Naive thymus-derived CD4-positive, alpha-beta T cell (primary cell): ENCODE measurements around the gene PLK1. TPM values are rescaled to one million over a fixed set of nuclear protein-coding genes. Genes with fewer than 3 reads are reported as not detected.

Source experiments
- ATAC-seq: fragments of 150-1000 bp; cut with Tn5 transposase; 2 replicates; pipeline ENCODE4 v1.10.0; 2021; ENCODE audit warnings: mild to moderate bottlenecking, moderate library complexity
- CTCF ChIA-PET: fragments of 350-600 bp; sonication (Branson Sonifier 250); formaldehyde crosslinking; loops from one replicate; lab custom pipeline; 2021; ENCODE audit warnings: antibody characterized with exemption; lab: Charles Lee
- POLR2A ChIA-PET: fragments of 350-600 bp; sonication (Branson Sonifier 250); formaldehyde crosslinking; loops from one replicate; lab custom pipeline; 2021; ENCODE audit warnings: antibody characterized with exemption, inconsistent platforms; lab: Charles Lee
- DNase-seq, 9 donors: peaks; one replicate each; pipeline versions ENCODE4 v3.0.0 to v3.0.0-alpha.2; 2020 to 2022; ENCODE audit warnings: mixed read lengths in 1 of 9
- H3K27ac ChIP-seq: one replicate; pipeline ENCODE4 v1.7.0; 2013; ENCODE audit warnings: mild to moderate bottlenecking, low read depth, low read length, moderate library complexity
- H3K27me3 ChIP-seq, 2 donors: one replicate each; pipeline ENCODE4 v1.7.0; 2013; ENCODE audit warnings: low read length in 2 of 2, mild to moderate bottlenecking in 2 of 2, moderate library complexity in 2 of 2; ENCODE audit not compliant: control insufficient read depth in 2 of 2, insufficient read depth in 2 of 2
- H3K36me3 ChIP-seq, 3 experiments: 1 replicate in 2 of 3; 2 replicates in 1 of 3; pipeline ENCODE4 v1.7.0; 2013; ENCODE audit warnings: low read length in 3 of 3, mild to moderate bottlenecking in 3 of 3, moderate library complexity in 1 of 3; ENCODE audit not compliant: insufficient read depth in 3 of 3, control insufficient read depth in 2 of 3
- H3K4me1 ChIP-seq, 2 donors: one replicate each; pipeline ENCODE4 v1.7.0; 2013; ENCODE audit warnings: low read length in 2 of 2, mild to moderate bottlenecking in 2 of 2, moderate library complexity in 1 of 2; ENCODE audit not compliant: control insufficient read depth in 2 of 2, insufficient read depth in 2 of 2
- H3K4me3 ChIP-seq: 2 replicates; pipeline ENCODE4 v1.7.0; 2013; ENCODE audit warnings: mild to moderate bottlenecking, low read length
- H3K9me3 ChIP-seq, 3 experiments: 1 replicate in 2 of 3; 2 replicates in 1 of 3; pipeline ENCODE4 v1.7.0; 2013; ENCODE audit warnings: low read length in 3 of 3; ENCODE audit not compliant: control insufficient read depth in 2 of 3
- H3K27ac Mint-ChIP-seq, 9 donors: one replicate each; pipeline ENCODE4 v1.8.0; 2020 to 2022; ENCODE audit warnings: mixed read lengths in 9 of 9, mild to moderate bottlenecking in 8 of 9, moderate library complexity in 5 of 9, inconsistent platforms in 2 of 9
- H3K27me3 Mint-ChIP-seq, 5 donors: one replicate each; pipeline ENCODE4 v1.8.0; 2021 to 2022; ENCODE audit warnings: mixed read lengths in 5 of 5, mild to moderate bottlenecking in 1 of 5
- H3K36me3 Mint-ChIP-seq, 5 donors: one replicate each; pipeline ENCODE4 v1.8.0; 2020 to 2022; ENCODE audit warnings: mixed read lengths in 5 of 5, mild to moderate bottlenecking in 3 of 5, inconsistent platforms in 1 of 5
- H3K4me1 Mint-ChIP-seq, 7 donors: one replicate each; pipeline ENCODE4 v1.8.0; 2020 to 2022; ENCODE audit warnings: mixed read lengths in 7 of 7, mild to moderate bottlenecking in 3 of 7, inconsistent platforms in 1 of 7
- H3K4me3 Mint-ChIP-seq, 10 donors: one replicate each; pipeline ENCODE4 v1.8.0; 2020 to 2022; ENCODE audit warnings: mild to moderate bottlenecking in 10 of 10, mixed read lengths in 10 of 10, moderate library complexity in 6 of 10, inconsistent platforms in 2 of 10
- H3K9me3 Mint-ChIP-seq, 11 donors: one replicate each; pipeline ENCODE4 v1.8.0; 2020 to 2022; ENCODE audit warnings: mixed read lengths in 11 of 11, mild to moderate bottlenecking in 4 of 11, inconsistent platforms in 1 of 11, moderate library complexity in 1 of 11
- intact Hi-C, 2 donors: fragments of 100-400 bp; cut with micrococcal nuclease; formaldehyde crosslinking; loops; one replicate each; pipeline ENCODE4 v1.15.1; 2023
- polyA plus RNA-seq, 2 donors: library from polyadenylated mRNA; unstranded; fragments of 300-500 nt; fragmentation: Illumina TruSeq; gene quantifications; one replicate each; pipeline ENCODE4 v1.2.3, GENCODE V29; 2021
- total RNA-seq, 6 experiments: library from RNA in 5 of 6; stranded (reverse) in 5 of 6; gene quantifications; 1 replicate in 5 of 6; 2 replicates in 1 of 6; pipeline ENCODE4 v1.2.3 and lab custom pipeline; 2021 to 2026

PLK1 gene
- total and polyA plus RNA-seq, 7 experiments from 2014 or later, result 0.16 to 65.0 (median 3.0) TPM

DNA sequence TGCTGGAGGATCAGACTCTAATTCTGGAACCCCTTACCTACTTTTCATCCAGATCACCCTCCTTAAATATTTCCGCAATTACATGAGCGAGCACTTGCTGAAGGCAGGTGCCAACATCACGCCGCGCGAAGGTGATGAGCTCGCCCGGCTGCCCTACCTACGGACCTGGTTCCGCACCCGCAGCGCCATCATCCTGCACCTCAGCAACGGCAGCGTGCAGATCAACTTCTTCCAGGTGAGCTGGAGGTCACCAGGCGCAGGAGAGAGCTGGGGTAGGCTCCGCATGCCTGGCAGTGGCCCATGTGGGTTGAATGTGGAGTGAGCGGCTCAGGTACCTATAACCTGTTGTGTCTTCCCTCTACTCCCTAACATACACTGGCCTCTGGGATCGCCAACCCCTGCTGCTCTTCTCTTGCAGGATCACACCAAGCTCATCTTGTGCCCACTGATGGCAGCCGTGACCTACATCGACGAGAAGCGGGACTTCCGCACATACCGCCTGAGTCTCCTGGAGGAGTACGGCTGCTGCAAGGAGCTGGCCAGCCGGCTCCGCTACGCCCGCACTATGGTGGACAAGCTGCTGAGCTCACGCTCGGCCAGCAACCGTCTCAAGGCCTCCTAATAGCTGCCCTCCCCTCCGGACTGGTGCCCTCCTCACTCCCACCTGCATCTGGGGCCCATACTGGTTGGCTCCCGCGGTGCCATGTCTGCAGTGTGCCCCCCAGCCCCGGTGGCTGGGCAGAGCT, 10.9 kb downstream of the PLK1 start:
- no peak overlapping the region for H3K27ac Mint-ChIP-seq
- H3K9me3 Mint-ChIP-seq, result no peaks in the 10 kb centered on the region
- H3K4me1 Mint-ChIP-seq, result peaks cover 0 to 7% (median 0%) of the 10 kb centered on the region in 7 donors
- H3K27me3 Mint-ChIP-seq, result no peaks in the 10 kb centered on the region
- peaks cover 9 to 38% (median 17%) of the 10 kb centered on the region in 5 donors for H3K36me3 Mint-ChIP-seq
- CTCF ChIA-PET, result no interaction called here
- Histone ChIP-seq H3K4me3 (no peak overlapping the region), H3K27me3 (no peaks in the 10 kb centered on the region), H3K4me1 (no peaks in the 10 kb centered on the region), H3K27ac (no peak overlapping the region), H3K9me3 (no peaks in the 10 kb centered on the region), H3K36me3 (peaks cover 0 to 43% (median 0%) of the 10 kb centered on the region in 3 experiments)
- intact Hi-C loops, result no loop called here
- no peak overlapping the region for H3K4me3 Mint-ChIP-seq
- POLR2A ChIA-PET, result no interaction called here
- no peak for ATAC-seq
- DNase-seq, result no peak

DNA sequence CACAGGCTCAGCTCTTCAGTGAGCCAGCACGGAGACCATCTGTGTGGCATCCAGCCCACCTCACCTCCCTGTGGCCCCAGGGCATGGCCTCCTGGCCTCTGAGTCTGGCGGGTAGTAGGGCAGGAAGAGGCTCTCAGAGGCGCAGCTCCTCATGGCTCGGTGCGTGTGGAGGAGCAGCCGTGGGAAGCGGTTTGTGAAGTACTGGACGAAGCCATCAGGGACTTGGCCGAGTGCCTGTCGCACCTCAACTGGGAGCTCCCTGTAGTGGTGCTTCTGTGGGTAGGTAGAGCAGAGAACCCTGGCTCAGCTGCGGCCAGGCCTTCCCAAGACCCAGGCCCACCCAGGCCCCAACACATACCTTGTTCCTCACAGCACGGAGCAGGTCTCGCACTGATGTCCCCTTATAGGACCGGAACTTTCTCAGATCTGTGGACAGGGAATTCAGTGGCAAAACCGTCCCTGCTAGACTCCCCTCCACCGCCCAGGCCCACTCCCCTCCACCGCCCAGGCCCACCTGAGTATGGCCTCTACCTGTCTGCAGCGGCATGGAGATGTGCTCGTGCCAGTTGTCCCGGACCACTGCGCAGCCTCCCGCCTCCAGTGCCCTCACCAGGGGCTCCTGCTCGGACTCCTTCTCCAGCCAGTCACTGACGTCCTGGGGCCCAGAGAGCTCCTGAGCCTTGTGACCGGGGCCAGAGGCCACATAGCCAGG, 12.2 kb downstream of the PLK1 start:
- Histone ChIP-seq H3K4me1 (no peaks in the 10 kb centered on the region), H3K4me3 (no peak overlapping the region), H3K27me3 (no peaks in the 10 kb centered on the region), H3K36me3 (peaks cover 0 to 43% (median 0%) of the 10 kb centered on the region in 3 experiments), H3K27ac (no peak overlapping the region), H3K9me3 (no peaks in the 10 kb centered on the region)
- POLR2A ChIA-PET, result no interaction called here
- intact Hi-C loops, result no loop called here
- H3K9me3 Mint-ChIP-seq, result no peaks in the 10 kb centered on the region
- CTCF ChIA-PET, result no interaction called here
- H3K4me1 Mint-ChIP-seq, result peaks cover 0 to 9% (median 0%) of the 10 kb centered on the region in 7 donors
- H3K27ac Mint-ChIP-seq, result no peak overlapping the region
- ATAC-seq (no peak), DNase-seq (no peak)
- H3K27me3 Mint-ChIP-seq, result no peaks in the 10 kb centered on the region
- H3K4me3 Mint-ChIP-seq, result no peak overlapping the region
- peaks cover 9 to 35% (median 17%) of the 10 kb centered on the region in 5 donors for H3K36me3 Mint-ChIP-seq

DNA sequence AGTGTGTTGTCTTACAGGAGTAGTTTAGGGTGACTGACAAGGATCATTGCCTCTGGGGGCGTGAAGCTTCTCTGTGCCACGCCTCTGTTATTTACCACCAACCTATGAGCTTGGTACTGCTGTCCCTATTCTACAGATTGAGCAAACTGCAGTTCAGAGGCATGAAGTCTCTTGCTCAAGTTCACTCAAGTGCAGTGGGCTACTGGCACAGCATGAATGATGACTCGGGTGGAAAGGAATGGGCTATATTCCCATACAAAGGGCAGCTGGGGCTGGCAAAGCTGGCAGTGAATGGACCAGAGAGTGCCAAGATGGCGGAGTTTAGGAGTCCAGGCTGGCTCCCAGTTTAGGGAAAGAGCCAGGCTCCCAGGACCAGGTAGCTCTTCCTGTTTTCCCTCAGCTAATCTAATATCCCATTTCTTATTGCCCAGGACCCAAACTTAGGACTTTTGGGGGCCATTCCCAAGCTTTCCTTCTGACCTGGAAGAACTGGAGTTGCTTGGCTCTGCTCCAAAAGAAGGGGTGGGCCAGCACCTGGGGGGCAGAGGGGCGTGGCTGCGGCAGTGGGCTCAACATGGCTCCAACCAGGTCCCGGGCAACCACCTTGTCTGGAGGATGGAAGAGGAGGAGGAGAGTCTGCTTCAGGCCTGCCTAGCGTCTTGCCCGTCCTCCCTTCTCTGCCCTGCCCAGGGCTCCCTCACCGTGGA, 12.9 kb downstream of the PLK1 start:
- no peak overlapping the region for H3K4me3 ChIP-seq
- H3K4me1 ChIP-seq, result no peaks in the 10 kb centered on the region
- no peak overlapping the region for H3K27ac ChIP-seq
- no peaks in the 10 kb centered on the region for H3K9me3 ChIP-seq
- Mint-ChIP-seq H3K9me3 (no peaks in the 10 kb centered on the region), H3K27me3 (no peaks in the 10 kb centered on the region), H3K4me3 (no peak overlapping the region), H3K4me1 (peaks cover 0 to 9% (median 0%) of the 10 kb centered on the region in 7 donors), H3K27ac (no peak overlapping the region), H3K36me3 (peaks cover 9 to 35% (median 17%) of the 10 kb centered on the region in 5 donors)
- DNase-seq, result no peak
- intact Hi-C loops, result no loop called here
- H3K36me3 ChIP-seq, result peaks cover 0 to 41% (median 0%) of the 10 kb centered on the region in 3 experiments
- ChIA-PET POLR2A (no interaction called here), CTCF (no interaction called here)
- ATAC-seq, result no peak
- H3K27me3 ChIP-seq, result no peaks in the 10 kb centered on the region

DNA sequence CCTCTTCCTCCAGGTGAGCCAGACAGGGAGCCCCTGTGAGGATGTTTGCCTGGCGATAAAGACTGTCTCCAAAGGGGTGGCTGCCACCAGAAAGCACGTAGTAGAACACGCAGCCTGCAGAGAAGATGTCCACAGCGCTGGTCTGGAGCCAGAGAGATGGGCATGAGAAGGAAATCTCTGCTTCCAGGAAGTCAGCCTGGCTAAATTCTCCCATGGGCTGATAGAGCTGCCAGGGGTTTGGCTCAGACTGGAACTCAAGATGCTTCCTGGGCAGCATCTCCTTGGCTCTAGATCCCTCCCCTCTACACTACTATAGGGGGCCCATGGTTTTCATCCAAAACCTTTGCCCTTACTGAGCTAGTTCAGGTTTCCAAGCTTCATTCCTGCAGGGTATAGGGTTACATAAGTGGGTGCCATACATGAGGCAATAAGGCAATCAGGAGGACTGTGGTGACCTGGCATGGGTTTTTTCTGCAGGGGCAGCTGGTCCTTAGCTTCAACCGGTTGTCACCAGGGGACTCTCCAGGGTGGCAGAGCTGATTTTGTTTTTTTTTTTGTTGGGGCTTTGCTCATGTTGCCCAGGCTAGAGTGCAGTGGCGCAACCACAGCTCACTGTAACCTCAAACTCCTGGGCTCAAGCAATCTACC, 13.6 kb downstream of the PLK1 start:
- H3K27me3 ChIP-seq, result no peaks in the 10 kb centered on the region
- H3K36me3 Mint-ChIP-seq, result peaks cover 9 to 32% (median 17%) of the 10 kb centered on the region in 5 donors
- no peaks in the 10 kb centered on the region for H3K9me3 ChIP-seq
- ChIA-PET POLR2A (no interaction called here), CTCF (interaction anchor here (0.6 kb wide), 1 partner anchor 46 kb away, joined by 5 read pairs; no protein-coding TSS in a partner anchor)
- peaks cover 0 to 34% (median 0%) of the 10 kb centered on the region in 3 experiments for H3K36me3 ChIP-seq
- DNase-seq (no peak), ATAC-seq (no peak)
- no peaks in the 10 kb centered on the region for H3K27me3 Mint-ChIP-seq
- no peaks in the 10 kb centered on the region for H3K4me1 ChIP-seq
- intact Hi-C loops, result no loop called here
- H3K9me3 Mint-ChIP-seq, result no peaks in the 10 kb centered on the region
- H3K4me3 ChIP-seq, result no peak overlapping the region
- no peak overlapping the region for H3K27ac ChIP-seq
- H3K27ac Mint-ChIP-seq, result no peak overlapping the region
- no peak overlapping the region for H3K4me3 Mint-ChIP-seq
- peaks cover 0 to 9% (median 0%) of the 10 kb centered on the region in 7 donors for H3K4me1 Mint-ChIP-seq

DNA sequence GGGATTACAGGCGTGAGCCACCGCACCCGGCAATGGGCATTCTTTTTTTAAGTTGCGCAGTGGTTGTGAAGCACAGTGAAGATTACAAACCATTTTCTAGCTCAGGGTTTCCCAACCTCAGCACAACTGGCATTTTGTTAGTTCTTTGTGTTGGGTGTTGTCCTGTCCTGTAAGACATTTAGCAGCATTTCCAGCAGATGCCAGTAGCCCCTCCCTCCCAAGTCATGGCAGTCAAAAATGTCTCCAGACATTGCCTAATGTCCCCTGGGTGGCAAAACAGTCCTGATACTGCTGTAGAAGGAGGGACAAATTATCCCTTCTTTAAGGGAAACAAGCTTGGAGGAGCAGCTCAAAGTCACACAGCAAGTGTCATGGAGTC, 15.6 kb downstream of the PLK1 start:
- Histone ChIP-seq H3K27ac (no peak overlapping the region), H3K36me3 (peaks cover 0 to 16% (median 0%) of the 10 kb centered on the region in 3 experiments), H3K4me1 (peaks cover 0 to 7% of the 10 kb centered on the region in 2 donors), H3K9me3 (no peaks in the 10 kb centered on the region), H3K27me3 (no peaks in the 10 kb centered on the region), H3K4me3 (no peak overlapping the region)
- Mint-ChIP-seq H3K36me3 (peaks cover 2 to 14% (median 6%) of the 10 kb centered on the region in 5 donors), H3K27me3 (no peaks in the 10 kb centered on the region), H3K4me1 (peaks cover 0 to 9% (median 0%) of the 10 kb centered on the region in 7 donors), H3K9me3 (no peaks in the 10 kb centered on the region), H3K27ac (peak overlapping the region in 1 of 9 donors; percentile 47), H3K4me3 (peak overlapping the region in 4 of 10 donors; percentile 13 to 72 (median 46))
- ATAC-seq (no peak), DNase-seq (no peak)
- intact Hi-C loops, result no loop called here
- ChIA-PET POLR2A (no interaction called here), CTCF (no interaction called here)

DNA sequence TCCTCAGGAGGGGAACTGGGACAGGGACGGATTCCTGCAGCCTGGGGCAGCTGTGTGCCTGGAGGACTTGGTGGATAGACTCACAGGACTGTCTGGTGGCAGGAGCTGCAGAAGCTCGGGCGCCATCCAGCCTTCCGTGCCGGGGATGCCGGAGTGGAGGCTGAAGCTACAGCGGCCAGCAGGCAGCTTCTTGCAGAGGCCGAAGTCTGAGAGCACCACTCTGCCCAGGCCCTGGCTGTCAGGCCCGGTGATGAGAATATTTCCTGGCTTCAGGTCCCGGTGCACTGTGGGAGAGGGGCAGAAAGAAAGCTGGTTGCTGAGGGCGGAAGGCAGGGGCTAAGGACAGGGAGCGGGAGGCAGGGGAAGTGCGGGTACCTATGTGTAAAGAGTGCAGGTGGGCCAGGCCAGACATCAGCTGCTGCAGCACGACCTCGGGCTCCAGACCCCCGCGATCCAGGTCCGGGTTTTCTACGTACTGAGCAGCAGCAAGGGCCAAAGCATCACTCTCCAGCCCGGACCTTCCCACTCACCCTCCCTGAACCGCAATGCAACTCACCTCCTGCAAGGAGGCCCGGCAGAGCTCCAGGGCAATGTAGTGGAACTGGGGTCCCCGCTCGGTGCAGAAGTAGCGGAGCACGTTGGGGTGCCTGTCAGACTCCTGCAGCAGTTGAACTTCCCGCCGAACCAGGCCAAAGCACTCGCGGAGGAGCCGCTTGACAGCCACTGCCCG, 16.1 kb downstream of the PLK1 start:
- peak overlapping the region in 1 of 9 donors; percentile 47 for H3K27ac Mint-ChIP-seq
- peak overlapping the region in 7 of 10 donors; percentile 13 to 72 (median 28) for H3K4me3 Mint-ChIP-seq
- H3K4me1 Mint-ChIP-seq, result peaks cover 0 to 9% (median 0%) of the 10 kb centered on the region in 7 donors
- ChIA-PET CTCF (no interaction called here), POLR2A (no interaction called here)
- intact Hi-C loops, result no loop called here
- DNase-seq (no peak), ATAC-seq (no peak)
- Histone ChIP-seq H3K4me3 (no peak overlapping the region), H3K4me1 (peaks cover 0 to 10% of the 10 kb centered on the region in 2 donors), H3K9me3 (no peaks in the 10 kb centered on the region), H3K27ac (no peak overlapping the region), H3K27me3 (no peaks in the 10 kb centered on the region), H3K36me3 (peaks cover 0 to 10% (median 0%) of the 10 kb centered on the region in 3 experiments)
- H3K9me3 Mint-ChIP-seq, result no peaks in the 10 kb centered on the region
- H3K36me3 Mint-ChIP-seq, result peaks cover 0 to 10% (median 2%) of the 10 kb centered on the region in 5 donors
- no peaks in the 10 kb centered on the region for H3K27me3 Mint-ChIP-seq
